GM18873 (cell line): ENCODE results near the gene RPS6KB2.
A peak's percentile ranks its signal among the peaks of the same experiment; 100 is the strongest.
"Not testable (repeated sequence)": the region's sequence is repeated elsewhere in the genome, so short reads cannot be mapped to it uniquely, and the experiment has no call there.

Experiments used
- ATAC-seq: cut with Tn5 transposase; IDR thresholded peaks from one replicate; pipeline ENCODE4 v1.9.1; 2021; ENCODE audit warnings: mild to moderate bottlenecking, moderate library complexity, moderate number of reproducible peaks; ENCODE audit not compliant: unreplicated experiment, low FRiP score

RPS6KB2 gene

DNA sequence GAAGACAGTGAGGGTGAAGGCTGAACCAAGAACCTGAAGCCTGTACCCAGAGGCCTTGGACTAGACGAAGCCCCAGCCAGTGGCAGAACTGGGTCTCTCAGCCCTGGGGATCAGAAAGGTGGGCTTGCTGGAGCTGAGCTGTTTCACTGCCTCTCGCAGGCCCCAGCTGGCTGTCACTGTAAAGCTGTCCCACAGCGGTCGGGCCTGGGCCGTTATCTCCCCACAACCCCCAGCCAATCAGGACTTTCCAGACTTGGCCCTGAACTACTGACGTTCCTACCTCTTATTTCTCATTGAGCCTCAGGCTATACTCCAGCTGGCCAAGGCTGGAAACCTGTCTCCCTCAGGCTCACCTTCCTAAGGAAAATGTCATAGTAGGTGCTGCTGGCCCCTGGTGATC is 30.8 kb upstream of the RPS6KB2 start:
- ATAC-seq, result no peak

DNA sequence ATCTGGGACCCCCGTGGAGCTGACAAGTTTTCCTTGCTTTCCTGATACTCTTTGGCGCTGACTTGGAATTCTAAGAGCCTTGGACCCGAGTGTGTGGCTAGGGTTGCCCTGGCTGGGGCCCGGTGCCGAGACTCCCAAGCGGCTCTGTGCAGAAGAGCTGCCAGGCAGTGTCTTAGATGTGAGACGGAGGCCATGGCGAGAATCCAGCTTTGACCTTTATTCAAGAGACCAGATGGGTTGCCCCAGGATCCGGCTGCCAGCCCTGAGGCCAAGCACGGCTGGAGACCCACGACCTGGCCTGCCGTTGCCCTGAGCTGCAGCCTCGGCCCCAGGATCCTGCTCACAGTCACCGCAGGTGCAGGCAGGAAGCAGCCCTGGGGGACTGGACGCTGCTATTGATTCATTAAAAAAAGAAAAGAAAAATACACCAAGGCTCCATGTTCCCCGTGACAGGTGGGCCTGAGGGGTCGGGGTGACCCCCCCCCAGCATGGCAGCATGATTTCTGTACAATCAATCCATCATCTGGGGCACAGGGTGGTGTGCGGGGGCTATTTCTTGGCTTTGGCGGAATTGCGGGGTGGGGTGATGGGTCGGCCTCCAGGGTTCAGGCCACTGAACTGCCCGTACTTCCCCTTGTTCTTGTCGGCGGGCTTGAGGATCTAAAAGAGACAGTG is 30.2 kb upstream of the RPS6KB2 start:
- ATAC-seq, result no peak

- no peak for ATAC-seq
Measured at GRCh38 chr11:67398661-67399563, 29.4 kb upstream of the RPS6KB2 start.

GRCh38 chr11:67400251-67400941 is 27.9 kb upstream of the RPS6KB2 start:
- ATAC-seq, result no peak

DNA sequence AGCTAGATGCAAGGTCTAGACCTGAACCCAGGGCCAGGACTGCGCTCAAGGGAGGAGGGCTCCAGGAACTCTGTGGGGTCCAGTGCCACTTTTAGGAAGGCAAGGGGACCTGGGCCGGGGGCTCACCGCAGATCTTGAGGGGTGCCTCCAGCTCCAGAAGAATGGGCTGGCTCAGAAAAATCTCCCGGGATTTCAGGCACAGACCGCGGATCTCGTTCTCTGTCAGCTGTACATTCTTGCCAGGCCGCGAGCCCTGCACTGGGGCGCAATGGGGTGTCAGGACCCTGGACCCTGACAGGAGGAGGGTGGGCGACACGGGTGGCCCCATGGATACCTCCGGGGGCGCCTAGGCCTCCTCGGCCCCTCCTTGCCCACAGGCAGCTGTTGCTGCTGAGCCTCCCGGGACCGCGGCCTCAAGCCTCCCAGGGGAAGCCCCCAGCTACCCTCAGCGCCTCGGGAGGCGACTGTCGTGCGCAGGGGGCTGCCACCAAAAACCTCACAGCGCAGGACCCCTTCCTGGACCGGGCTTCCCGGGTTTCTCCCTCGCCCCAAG is 27.3 kb upstream of the RPS6KB2 start:
- ATAC-seq, result peak; percentile 24

GRCh38 chr11:67401495-67402191 is 26.7 kb upstream of the RPS6KB2 start, which contains the start of gene PPP1CA:
Gene PPP1CA (minus strand): TSS chr11:67401858. CDS start chr11:67401782, 76 bp downstream.
- ATAC-seq, result peak; percentile 43

DNA sequence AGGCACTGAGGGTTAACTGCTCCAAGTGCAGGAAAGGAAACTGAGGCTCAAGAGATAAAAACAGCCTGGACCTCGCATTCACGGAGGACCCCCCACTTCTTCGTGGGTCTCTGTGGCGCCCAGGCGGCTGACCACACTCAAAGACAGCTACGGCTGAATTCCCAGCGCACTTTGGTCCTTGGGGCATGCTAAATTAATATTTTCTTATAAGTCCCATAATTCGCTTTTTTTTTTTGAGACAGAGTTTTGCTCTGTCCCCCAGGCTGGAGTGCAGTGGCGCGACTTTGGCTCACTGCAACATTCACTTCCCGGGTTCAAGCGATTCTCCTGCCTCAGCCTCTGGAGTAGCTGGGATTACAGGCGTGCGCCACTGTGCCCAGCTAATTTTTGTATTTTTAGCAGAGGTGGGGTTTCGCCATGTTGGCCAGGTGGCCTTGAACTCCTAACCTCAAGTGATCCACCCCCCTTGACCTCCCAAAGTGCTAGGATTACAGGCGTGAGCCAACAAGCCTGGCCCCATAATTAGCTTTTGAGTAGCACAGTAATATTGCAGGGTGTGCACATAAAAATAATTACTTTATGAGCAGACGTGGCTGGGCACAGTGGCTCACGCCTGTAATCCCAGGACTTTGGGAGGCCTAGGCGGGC is 26.0 kb upstream of the RPS6KB2 start:
- not testable (repeated sequence) for ATAC-seq

GRCh38 chr11:67403085-67403484 is 25.2 kb upstream of the RPS6KB2 start:
- ATAC-seq, result not testable (repeated sequence)

- ATAC-seq, result no peak
Measured at GRCh38 chr11:67404515-67405195, 23.6 kb upstream of the RPS6KB2 start.

GRCh38 chr11:67405196-67405567 is 23.1 kb upstream of the RPS6KB2 start:
- ATAC-seq, result no peak

DNA sequence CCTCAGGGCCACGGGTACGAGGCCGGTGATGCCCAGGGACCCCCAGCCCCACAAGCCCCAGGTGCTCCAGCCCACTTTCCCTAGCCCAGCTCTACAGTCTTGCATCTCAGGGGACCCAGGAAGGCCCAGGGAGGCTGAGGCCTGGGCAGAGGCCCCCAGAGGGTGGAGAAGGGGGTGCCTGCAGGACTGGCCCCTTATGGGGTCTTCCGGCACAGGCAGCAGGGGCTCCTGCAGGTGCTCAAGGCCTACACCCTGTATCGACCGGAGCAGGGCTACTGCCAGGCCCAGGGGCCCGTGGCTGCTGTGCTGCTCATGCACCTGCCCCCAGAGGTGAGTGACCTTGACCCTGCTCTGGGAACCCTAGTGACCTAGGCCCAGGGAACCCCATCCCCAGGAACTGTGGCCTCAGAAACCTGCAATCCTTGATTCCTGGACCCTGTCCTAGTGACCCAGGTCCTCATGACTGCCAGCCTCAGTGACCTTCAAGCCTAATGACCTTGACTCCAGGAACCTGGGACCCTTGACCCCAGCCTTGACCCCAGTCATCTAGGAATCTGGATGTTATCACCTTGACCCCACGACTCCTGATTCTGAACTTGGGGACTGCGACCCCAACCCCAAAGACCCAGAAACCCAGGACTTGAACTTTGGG is 22.5 kb upstream of the RPS6KB2 start:
- ATAC-seq, result no peak

DNA sequence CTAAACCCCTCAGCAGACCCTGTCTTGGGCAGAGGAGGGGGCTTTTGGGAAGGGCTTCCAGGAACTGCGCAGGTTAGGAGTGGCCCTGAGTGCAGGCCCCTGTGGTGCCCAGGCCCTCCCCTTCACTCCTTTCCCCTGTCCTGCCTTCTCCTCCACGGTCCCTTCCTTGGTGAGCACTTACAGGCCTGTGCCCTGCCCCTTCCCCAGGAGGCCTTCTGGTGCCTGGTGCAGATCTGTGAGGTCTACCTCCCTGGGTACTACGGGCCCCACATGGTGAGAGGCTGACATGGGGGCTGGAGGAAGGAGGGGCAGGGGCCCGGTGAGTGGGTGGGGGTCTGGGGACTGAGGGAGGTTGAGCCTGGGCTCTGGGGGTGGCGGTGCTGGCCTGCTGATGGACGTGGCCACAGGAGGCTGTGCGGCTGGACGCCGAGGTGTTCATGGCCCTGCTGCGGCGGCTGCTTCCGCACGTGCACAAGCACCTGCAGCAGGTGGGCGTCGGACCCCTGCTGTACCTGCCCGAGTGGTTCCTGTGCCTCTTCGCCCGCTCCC is 21.8 kb upstream of the RPS6KB2 start:
- no peak for ATAC-seq

DNA sequence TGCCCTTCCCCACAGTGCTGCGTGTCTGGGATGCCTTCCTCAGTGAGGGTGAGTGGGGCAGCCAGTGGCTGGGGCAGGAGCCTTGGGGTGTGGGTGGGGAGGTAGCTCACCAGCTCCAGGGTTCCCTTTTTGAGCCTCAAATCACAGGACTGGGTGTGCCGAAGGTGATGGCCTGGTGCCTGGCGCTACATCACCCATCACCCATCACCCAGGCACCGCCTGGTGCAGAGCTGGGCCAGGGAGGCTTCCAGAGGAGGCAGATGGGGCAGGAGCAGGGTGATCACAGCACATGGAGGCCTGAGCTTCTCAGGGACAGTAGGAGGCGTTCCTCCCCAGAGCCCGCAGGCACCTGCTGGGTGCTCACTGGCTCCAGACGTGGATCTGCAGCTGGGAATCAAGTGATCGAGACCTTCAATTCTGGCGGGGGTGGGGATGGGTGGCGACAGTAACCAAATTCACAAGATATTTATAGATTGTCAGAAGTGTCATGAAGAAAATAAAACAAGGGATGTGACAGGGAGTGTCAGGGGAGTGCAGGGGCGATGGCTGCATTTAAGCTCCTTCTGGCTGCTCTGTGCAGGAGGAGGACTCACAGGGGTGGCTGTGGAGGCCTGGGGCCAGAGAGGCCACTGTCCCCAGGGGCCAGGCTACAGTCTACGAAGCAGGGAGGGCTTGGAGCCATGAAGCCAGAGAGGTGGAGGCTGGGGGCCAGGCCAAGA is 21.2 kb upstream of the RPS6KB2 start:
- no peak for ATAC-seq

GRCh38 chr11:67407688-67408163 is 20.6 kb upstream of the RPS6KB2 start:
- no peak for ATAC-seq

DNA sequence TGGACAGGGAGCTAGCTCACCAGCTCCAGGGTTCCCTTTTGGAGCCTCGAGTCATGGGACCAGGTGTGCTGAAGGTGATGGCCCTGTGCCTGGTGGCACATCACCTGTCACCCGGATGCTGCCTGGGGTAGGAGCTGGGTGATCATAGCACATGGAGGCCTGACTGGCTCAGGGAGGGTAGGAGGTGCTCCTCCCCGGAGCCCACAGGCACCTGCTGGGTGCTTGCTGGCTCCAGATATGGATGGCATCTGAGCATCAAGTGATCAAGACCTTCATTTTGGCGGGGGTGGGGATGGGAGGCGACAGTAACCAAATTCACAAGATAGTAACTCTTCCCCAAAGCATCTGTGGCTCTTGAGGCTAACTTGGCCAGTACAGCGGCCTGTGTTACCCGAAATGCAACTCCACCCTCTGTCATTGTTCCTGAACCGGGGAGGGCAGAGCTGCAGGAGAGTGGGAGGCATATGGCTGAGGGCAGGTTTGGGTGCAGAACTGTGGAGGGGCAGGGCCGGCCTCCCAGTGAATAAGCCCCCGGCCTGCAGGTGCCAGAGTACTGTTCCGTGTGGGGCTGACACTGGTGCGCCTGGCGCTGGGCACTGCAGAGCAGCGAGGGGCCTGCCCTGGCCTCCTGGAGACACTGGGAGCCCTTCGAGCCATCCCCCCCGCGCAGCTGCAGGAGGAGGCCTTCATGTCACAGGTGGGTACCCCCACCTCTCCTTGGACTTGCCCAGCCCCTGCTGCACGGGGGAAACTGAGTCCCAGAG is 19.7 kb upstream of the RPS6KB2 start:
- peak; percentile 12 for ATAC-seq

- peak; percentile 42 for ATAC-seq
Measured at GRCh38 chr11:67409261-67409666, 19.0 kb upstream of the RPS6KB2 start.
